Glutamatergic neuron (in vitro differentiated cells): ENCODE data around the gene DPF1. TPM values are rescaled to one million over a fixed set of nuclear protein-coding genes. Genes with fewer than 3 reads are reported as not detected.

Source experiments
- DNase-seq: peaks from one replicate; pipeline ENCODE4 v3.0.0; 2022
- H3K27ac Mint-ChIP-seq: one replicate; pipeline ENCODE4 v1.8.0; 2020; ENCODE audit warnings: mild to moderate bottlenecking, mixed read lengths, inconsistent platforms; ENCODE audit not compliant: unreplicated experiment
- H3K27me3 Mint-ChIP-seq: one replicate; pipeline ENCODE4 v1.8.0; 2020; ENCODE audit warnings: mild to moderate bottlenecking, moderate library complexity, mixed read lengths, inconsistent platforms; ENCODE audit not compliant: unreplicated experiment
- H3K36me3 Mint-ChIP-seq: one replicate; pipeline ENCODE4 v1.8.0; 2020; ENCODE audit warnings: mild to moderate bottlenecking, mixed read lengths, inconsistent platforms; ENCODE audit not compliant: unreplicated experiment
- H3K4me1 Mint-ChIP-seq: one replicate; pipeline ENCODE4 v1.8.0; 2020; ENCODE audit warnings: mild to moderate bottlenecking, low read depth, mixed read lengths, inconsistent platforms; ENCODE audit not compliant: unreplicated experiment
- H3K4me3 Mint-ChIP-seq: one replicate; pipeline ENCODE4 v1.8.0; 2020; ENCODE audit warnings: mild to moderate bottlenecking, mixed read lengths, inconsistent platforms; ENCODE audit not compliant: unreplicated experiment
- H3K9me3 Mint-ChIP-seq: one replicate; pipeline ENCODE4 v1.8.0; 2020; ENCODE audit warnings: mild to moderate bottlenecking, moderate library complexity, mixed read lengths, inconsistent platforms; ENCODE audit not compliant: unreplicated experiment
- total RNA-seq: library from RNA; stranded (reverse); fragmentation: NEBNext Ultra II Directional; extraction: Animal tissue kit (Norgen Biotek cat#: 25700); gene quantifications from one replicate; pipeline ENCODE4 v1.2.1, GENCODE V29; 2021; ENCODE audit not compliant: unreplicated experiment
- TF ChIP-seq, protein P1 (sequence below): fragments of 200-600 bp; sonication (generic); IDR thresholded peaks from one replicate; pipeline ENCODE4 v1.5.0; 2021; ENCODE audit not compliant: partially characterized antibody, unreplicated experiment

The DPF1 gene
- total RNA-seq, 1 donor from 2014 or later = 33.8 TPM

DNA sequence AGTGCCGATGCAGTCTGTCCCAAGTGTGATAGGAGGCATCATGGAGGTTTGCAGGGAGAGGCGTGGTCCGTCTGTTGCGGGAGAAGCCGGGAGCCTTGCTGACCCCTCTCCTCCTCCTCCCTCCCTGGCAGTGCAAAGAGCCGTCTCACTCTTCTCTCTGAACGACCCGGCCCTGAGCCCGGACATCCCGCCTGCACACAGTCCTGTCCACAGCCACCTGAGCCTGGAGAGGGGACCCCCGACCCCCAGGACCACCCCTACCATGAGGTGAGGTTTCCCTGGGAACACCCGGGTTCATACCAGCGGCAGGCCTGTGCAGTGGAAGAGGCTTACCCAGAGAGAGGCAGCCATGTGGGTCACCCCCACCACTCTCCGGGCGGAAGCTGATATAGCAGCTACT lies 22.3 kb downstream of the DPF1 start:
- Mint-ChIP-seq H3K27me3 (peaks cover 14% of the 10 kb centered on the region), H3K4me3 (no peak overlapping the region), H3K36me3 (no peaks in the 10 kb centered on the region), H3K9me3 (peaks cover 11% of the 10 kb centered on the region), H3K4me1 (peaks cover 8% of the 10 kb centered on the region), H3K27ac (no peak overlapping the region)
- TF ChIP-seq, protein P1, sequence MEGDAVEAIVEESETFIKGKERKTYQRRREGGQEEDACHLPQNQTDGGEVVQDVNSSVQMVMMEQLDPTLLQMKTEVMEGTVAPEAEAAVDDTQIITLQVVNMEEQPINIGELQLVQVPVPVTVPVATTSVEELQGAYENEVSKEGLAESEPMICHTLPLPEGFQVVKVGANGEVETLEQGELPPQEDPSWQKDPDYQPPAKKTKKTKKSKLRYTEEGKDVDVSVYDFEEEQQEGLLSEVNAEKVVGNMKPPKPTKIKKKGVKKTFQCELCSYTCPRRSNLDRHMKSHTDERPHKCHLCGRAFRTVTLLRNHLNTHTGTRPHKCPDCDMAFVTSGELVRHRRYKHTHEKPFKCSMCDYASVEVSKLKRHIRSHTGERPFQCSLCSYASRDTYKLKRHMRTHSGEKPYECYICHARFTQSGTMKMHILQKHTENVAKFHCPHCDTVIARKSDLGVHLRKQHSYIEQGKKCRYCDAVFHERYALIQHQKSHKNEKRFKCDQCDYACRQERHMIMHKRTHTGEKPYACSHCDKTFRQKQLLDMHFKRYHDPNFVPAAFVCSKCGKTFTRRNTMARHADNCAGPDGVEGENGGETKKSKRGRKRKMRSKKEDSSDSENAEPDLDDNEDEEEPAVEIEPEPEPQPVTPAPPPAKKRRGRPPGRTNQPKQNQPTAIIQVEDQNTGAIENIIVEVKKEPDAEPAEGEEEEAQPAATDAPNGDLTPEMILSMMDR = no peak
- no peak for DNase-seq

DNA sequence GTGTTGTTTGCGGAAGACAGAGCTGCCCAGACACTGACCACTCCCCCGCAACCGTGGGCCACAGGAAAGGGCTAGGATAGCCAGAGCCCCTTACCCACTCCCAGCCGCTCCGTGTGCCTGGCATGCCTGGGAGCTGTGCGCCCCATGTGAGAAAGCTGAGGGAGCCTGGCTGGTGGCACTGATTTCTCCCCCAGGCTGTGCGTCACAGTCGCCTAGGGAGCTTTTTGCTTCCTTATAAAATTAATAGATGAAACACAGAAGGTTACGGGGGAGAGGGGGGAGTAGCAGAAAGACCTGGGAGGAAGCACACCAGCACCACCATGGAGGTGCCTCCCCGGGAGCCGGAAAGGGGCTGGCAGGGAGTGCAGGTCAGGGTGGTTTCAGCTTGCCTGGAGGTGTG lies 24.7 kb downstream of the DPF1 start:
- DNase-seq = no peak
- Mint-ChIP-seq H3K9me3 (peaks cover 17% of the 10 kb centered on the region), H3K4me3 (no peak overlapping the region), H3K27ac (no peak overlapping the region), H3K4me1 (peaks cover 8% of the 10 kb centered on the region), H3K36me3 (no peaks in the 10 kb centered on the region), H3K27me3 (peaks cover 14% of the 10 kb centered on the region)
- TF ChIP-seq, protein P1 = no peak

DNA sequence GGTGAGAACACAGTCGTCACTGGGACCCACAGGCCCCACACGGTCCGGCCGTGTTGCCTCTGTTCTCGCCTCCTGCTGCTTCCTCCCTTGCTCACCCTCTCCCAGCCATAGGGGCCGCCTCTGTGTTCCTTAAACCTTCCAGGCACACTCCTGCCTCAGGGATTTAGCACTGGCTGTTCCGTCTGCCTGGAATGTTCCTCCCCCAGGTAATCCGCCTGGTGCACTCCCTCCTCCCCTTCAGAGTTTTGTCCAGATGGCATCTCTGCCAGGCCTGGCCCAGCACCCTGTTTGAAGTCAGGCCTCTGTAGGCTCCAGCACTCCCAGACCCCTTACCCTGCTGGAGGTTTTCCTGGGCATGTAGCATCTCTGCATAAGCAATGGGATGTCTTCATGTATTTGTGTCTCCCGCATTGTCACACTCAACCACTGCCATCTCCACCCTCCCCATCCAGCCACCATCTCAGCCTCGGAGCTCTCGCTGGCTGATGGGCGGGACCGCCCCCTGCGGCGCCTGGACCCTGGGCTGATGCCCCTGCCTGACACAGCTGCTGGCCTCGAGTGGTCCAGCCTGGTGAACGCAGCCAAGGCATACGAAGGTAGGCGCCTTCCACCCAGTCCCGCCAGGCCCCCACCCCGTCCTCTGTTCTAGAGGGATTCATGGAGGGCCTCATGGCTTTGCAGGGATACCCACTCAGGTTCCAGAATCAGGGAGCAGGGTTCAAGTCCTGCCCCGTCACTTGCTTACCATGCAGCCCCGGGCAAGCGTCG lies 25.9 kb downstream of the DPF1 start:
- no peak overlapping the region for H3K27ac Mint-ChIP-seq
- peaks cover 16% of the 10 kb centered on the region for H3K9me3 Mint-ChIP-seq
- no peaks in the 10 kb centered on the region for H3K36me3 Mint-ChIP-seq
- H3K4me3 Mint-ChIP-seq = no peak overlapping the region
- DNase-seq = no peak
- H3K4me1 Mint-ChIP-seq = peaks cover 10% of the 10 kb centered on the region
- H3K27me3 Mint-ChIP-seq = peaks cover 14% of the 10 kb centered on the region
- TF ChIP-seq, protein P1 = no peak

DNA sequence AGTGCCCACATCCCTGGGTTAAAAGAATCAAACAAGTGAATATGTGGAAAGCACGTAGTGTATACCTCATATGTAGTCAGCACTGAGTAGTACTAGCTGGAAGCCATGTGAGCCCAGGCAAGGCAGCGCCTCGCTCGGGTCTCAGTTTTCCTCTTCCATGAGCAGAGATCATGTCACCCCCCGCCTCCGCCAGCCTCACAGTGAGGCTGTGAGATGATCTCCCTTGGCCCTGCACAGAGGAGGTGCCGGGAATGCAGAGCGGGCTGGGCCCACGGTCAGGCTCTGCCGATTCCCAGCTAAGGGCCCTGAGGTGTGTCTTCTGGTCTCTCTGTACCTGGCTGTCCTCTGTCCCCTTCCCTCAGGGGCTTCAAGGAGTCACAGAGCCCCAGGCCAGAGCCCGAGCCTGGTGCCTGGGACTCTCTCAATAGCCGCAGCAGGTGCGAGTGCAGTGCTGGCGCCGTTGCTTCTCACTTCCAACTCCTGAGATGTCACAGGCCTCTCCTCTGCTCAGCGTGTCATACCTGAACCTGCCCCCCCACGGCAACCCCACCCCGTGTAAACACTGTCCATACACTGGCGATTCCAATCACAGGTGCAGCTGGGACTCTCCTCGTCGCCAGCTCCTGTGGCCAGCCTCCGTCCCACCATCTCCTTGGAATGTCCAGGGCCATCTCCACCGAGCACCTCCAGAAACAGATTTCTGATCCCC lies 26.9 kb downstream of the DPF1 start:
- Mint-ChIP-seq H3K4me3 (no peak overlapping the region), H3K36me3 (no peaks in the 10 kb centered on the region), H3K9me3 (peaks cover 12% of the 10 kb centered on the region), H3K27me3 (peaks cover 9% of the 10 kb centered on the region), H3K27ac (no peak overlapping the region), H3K4me1 (peaks cover 5% of the 10 kb centered on the region)
- DNase-seq = no peak
- TF ChIP-seq, protein P1 = no peak
